GM21723 (cell line): ENCODE data around the gene GPRASP3.

Source experiments
- ATAC-seq: cut with Tn5 transposase; IDR thresholded peaks from one replicate; pipeline ENCODE4 v1.9.1; 2021; ENCODE audit warnings: mild to moderate bottlenecking, moderate library complexity; ENCODE audit not compliant: unreplicated experiment

Gene GPRASP3

DNA sequence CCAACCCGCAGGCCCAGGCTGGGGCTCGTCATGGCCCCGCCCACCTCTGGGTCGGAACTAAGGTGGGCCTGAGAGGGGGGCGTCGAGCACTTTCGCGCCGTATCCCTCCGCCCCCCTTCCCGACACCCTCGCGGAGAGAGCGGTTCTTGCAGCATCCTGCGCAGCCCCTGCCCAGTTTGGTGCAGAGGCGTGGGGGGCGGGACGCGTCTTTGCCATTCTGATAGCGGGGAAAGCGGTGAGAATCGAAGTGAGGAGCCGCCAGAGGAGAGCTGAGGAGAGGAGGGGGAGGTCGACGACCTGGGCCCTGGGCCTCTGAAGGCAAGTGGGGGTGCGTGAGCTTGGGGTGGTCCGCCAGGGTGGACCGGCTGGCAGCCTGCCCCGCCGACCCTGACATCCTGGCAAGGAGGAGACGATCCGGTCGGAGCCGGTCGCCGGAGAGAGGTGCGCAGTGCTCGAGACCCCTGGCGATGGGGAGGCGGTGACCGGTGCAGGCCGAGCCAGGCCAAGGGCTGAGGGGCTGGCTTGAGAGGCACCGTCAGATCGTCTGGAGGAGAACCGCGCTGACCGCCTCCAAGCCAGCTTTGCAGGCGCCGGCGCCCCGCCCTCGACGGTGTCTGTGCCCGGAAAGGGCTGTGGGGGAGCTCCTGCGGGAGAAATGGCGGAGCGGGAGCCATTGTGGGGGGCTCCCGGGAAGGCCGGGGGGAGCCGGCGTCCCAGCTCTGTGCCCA lies 25.5 kb downstream of the GPRASP3 start:
- ATAC-seq: no peak

DNA sequence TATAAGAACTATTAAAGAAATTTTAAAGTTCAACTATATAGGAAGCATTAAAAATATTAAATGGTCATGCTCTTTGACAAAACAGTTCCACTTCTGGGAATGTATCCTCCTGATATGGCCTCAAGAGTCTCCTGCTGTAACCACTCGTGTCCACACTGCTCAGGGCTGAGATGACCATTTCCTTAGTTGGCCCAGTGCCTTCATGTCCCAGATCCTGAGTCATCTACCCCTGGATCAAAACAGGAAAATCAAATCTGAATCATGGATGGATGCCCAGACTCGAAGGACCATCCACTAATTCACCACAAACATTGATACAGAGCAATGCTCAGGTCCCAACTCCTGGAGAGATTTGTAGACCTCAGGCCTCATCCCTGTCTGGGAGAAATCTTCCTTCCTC lies 44.7 kb downstream of the GPRASP3 start:
- ATAC-seq: no peak

DNA sequence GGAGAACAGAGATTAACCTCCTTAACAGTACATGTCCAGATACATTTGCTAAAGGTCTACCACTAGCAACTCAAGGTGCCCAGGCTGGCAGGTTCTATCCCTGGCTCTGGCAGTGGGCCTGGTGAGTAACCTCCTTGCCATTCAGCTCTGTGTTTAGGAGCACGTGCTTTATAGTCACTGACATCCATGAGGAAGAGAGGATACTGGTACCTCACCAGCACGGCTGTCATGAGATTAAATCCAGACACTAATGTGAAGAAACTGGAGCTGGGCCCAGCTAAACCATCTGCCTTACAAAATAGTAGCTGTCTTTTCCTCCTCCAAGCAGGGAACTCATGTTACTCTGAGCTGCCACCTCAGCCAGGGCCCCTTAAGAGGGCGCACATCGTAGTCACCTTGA lies 45.3 kb downstream of the GPRASP3 start:
- ATAC-seq: no peak

DNA sequence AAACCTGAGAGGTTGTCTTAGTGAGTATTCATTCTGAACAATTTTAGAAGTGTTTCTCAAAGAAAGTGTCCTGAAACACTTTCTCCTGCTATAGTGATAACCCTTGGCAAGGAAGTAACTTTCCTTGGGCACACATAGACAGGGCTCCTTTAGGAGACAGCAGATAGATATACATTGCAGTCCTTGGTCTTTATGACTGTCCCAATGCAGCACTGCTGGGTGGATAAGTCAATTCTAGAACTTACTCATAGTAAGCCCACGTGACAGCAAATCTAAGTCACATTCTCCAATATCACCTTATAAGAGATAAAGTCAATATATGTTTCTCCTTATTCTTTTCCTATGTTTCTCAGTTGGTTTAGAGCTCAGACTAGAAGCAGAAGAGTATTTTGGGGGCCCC lies 46.7 kb downstream of the GPRASP3 start:
- ATAC-seq: no peak

DNA sequence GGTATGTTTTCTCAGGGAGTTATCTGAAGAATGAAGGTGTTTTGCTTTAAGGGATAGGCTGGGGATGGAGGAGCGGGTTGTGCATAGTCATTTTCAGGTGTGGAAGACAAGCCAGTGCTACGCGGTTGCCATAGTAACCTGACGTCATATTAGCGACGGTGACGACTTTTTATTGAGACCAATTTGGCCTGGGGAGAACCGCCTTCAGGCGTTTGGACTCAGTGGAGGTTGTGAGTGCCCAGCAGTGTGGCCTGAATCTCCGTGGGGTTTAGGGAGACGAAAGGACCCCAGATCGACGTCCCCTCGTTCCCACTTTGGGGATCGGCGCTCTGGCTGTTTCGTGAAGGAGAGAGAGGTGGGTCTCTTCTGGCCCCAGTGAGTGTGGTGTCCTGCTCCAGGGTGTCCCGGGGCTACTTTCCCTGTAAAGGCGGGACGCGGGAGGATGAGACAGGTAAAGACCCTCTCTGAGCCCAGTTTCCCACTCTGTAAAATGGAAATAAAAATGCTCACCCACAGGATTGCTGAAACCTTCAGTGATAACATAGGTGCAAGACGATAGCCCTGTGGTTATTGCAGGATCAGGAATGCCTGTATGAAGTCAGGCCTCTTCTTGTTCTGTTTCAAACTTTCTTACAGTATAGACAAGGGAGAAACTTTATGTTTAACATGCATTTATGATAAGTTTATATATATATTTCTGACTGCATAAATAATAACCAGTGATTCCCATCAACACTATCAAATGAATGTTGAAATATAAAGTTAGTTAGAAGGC lies 48.6 kb downstream of the GPRASP3 start:
- ATAC-seq: peak; percentile 93
